OCI-LY7 (cell line): Measurements from ENCODE around the gene PQBP1. TPM values are rescaled to one million over a fixed set of nuclear protein-coding genes. Genes with fewer than 3 reads are reported as not detected.
"Not testable (repeated sequence)": the region's sequence is repeated elsewhere in the genome, so short reads cannot be mapped to it uniquely, and the experiment has no call there.

ENCODE experiments used
- BruUV-seq: library from RNA; stranded (reverse); fragments of 400-500 nt; replicated peaks from 2 replicates; lab custom pipeline; 2021; lab: Mats Ljungman, UMichigan
- CTCF ChIA-PET: fragments of 300-600 bp; sonication (Branson Sonifier 250); formaldehyde crosslinking; loops from one replicate; lab custom pipeline; 2022; ENCODE audit warnings: antibody characterized with exemption; ENCODE audit not compliant: unreplicated experiment; lab: Charles Lee
- POLR2A ChIA-PET: fragments of 300-600 bp; sonication (Branson Sonifier 250); formaldehyde crosslinking; loops from one replicate; lab custom pipeline; 2022; ENCODE audit warnings: antibody characterized with exemption; lab: Charles Lee
- DNase-seq: peaks from one replicate; pipeline ENCODE4 v3.0.0-alpha.2; 2015; ENCODE audit warnings: low spot score
- H2AFZ ChIP-seq: fragments of 200-600 bp; sonication (generic), shearing (Covaris generic); 2 replicates; pipeline ENCODE4 v1.6.1; 2014; ENCODE audit warnings: mild to moderate bottlenecking, antibody characterized with exemption, low read length, moderate library complexity
- H3K27ac ChIP-seq: fragments of 200-600 bp; sonication (generic); 2 replicates; pipeline ENCODE4 v1.5.1; 2014; ENCODE audit warnings: mixed run types, low read depth, mild to moderate bottlenecking, moderate library complexity, low read length, inconsistent platforms; ENCODE audit not compliant: poor library complexity, severe bottlenecking
- H3K36me3 ChIP-seq: fragments of 200-600 bp; sonication (generic); 2 replicates; pipeline ENCODE4 v1.6.1; 2014; ENCODE audit warnings: mild to moderate bottlenecking, antibody characterized with exemption, low read length, moderate library complexity, mixed read lengths; ENCODE audit not compliant: insufficient read depth
- H3K4me1 ChIP-seq: fragments of 200-600 bp; sonication (generic); 2 replicates; pipeline ENCODE4 v1.5.1; 2014; ENCODE audit warnings: mild to moderate bottlenecking, low read length; ENCODE audit not compliant: insufficient read depth, poor library complexity, severe bottlenecking
- H3K4me2 ChIP-seq: fragments of 200-600 bp; sonication (generic); 2 replicates; pipeline ENCODE4 v1.6.1; 2014; ENCODE audit warnings: mild to moderate bottlenecking, low read length
- H3K4me3 ChIP-seq: fragments of 200-600 bp; sonication (generic); 2 replicates; pipeline ENCODE4 v1.5.1; 2014; ENCODE audit warnings: mild to moderate bottlenecking, low read depth, low read length; ENCODE audit not compliant: poor library complexity, severe bottlenecking
- H3K79me2 ChIP-seq: fragments of 200-600 bp; sonication (generic); 2 replicates; pipeline ENCODE4 v1.6.1; 2016; ENCODE audit warnings: low read depth, mild to moderate bottlenecking, low read length, moderate library complexity, mixed read lengths; ENCODE audit not compliant: insufficient read depth
- H3K9me2 ChIP-seq: fragments of 200-600 bp; sonication (generic); 2 replicates; pipeline ENCODE4 v1.6.1; 2016; ENCODE audit warnings: mild to moderate bottlenecking, low read length, mixed read lengths; ENCODE audit not compliant: insufficient read depth
- H3K9me3 ChIP-seq: fragments of 200-600 bp; sonication (generic); 2 replicates; pipeline ENCODE4 v1.6.1; 2014; ENCODE audit warnings: mild to moderate bottlenecking, mixed run types, low read length, mixed read lengths
- H4K20me1 ChIP-seq: fragments of 200-600 bp; sonication (generic); 2 replicates; pipeline ENCODE4 v1.6.1; 2014; ENCODE audit warnings: mild to moderate bottlenecking, antibody characterized with exemption, low read length, moderate library complexity, mixed read lengths; ENCODE audit not compliant: insufficient read depth
- CTCF ChIP-seq: fragments of 200-600 bp; sonication (generic); conservative IDR thresholded peaks from 2 replicates; pipeline ENCODE4 v1.5.1; 2014; ENCODE audit warnings: mild to moderate bottlenecking, antibody characterized with exemption, low read length, moderate library complexity, mixed read lengths
- EZH2phosphoT487 ChIP-seq: fragments of 200-600 bp; sonication (generic); IDR thresholded peaks from 2 replicates; pipeline ENCODE4 v1.6.1; 2018; ENCODE audit warnings: low read depth, borderline replicate concordance, mild to moderate bottlenecking, mixed run types, antibody characterized with exemption, low read length, moderate library complexity, mixed read lengths
- intact Hi-C: fragments of 100-400 bp; cut with micrococcal nuclease; formaldehyde crosslinking; loops from one replicate; pipeline ENCODE4 v1.10.0; 2022; ENCODE audit not compliant: unreplicated experiment
- total RNA-seq, 2 experiments: library from RNA; depleted of rRNA in 1 of 2; stranded (reverse); fragments of >200 nt in 1 of 2; shearing (Covaris generic) in 1 of 2; gene quantifications; 2 replicates each; pipeline ENCODE4 v1.2.3, GENCODE V29; 2014 to 2022

The PQBP1 gene
- total RNA-seq, 2 experiments from 2014 or later = 72.7 to 93.0 TPM

DNA sequence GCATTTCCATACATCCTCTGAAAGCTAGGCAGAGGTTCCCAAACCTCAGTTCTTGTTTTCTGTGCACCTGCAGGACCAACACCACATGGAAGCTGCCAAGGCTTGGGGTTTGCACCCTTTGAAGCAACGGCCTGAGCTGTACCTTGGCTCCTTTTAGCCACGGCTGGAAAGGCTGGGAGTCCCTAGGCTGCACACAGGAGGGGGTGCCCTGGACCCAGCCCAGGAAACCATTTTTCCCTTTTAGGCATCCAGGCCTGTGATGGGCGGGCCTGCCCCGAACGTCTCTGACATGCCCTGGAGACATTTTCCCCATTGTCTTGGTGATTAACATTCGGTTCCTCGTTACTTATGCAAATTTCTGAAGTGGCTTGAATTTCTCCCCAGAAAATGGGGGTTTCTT lies 44.9 kb upstream of the PQBP1 start:
- no peak for DNase-seq
- Histone ChIP-seq H3K9me2 (no peaks in the 10 kb centered on the region), H3K36me3 (no peaks in the 10 kb centered on the region), H3K79me2 (no peaks in the 10 kb centered on the region), H3K4me1 (no peaks in the 10 kb centered on the region), H4K20me1 (no peaks in the 10 kb centered on the region), H3K27ac (no peak overlapping the region), H3K4me2 (no peak overlapping the region), H3K4me3 (no peak overlapping the region), H3K9me3 (no peaks in the 10 kb centered on the region), H2AFZ (no peak overlapping the region)
- intact Hi-C loops = no loop called here
- CTCF ChIA-PET = no interaction called here
- no peak for TF ChIP-seq CTCF
- no peak for TF ChIP-seq EZH2phosphoT487
- no TSS peak for BruUV-seq
- POLR2A ChIA-PET = no interaction called here

GRCh38 chrX:48853494-48853893 lies 44.2 kb upstream of the PQBP1 start:
- intact Hi-C loops, DNase-seq, H3K4me3 ChIP-seq, CTCF ChIA-PET, H2AFZ ChIP-seq, H3K9me2 ChIP-seq, H3K4me2 ChIP-seq, BruUV-seq, H4K20me1 ChIP-seq, H3K79me2 ChIP-seq, H3K9me3 ChIP-seq, H3K27ac ChIP-seq, H3K36me3 ChIP-seq, H3K4me1 ChIP-seq: not testable (repeated sequence)
- POLR2A ChIA-PET = interaction anchor here (0.6 kb wide), 1 partner anchor 200 kb away, joined by 5 read pairs; no protein-coding TSS in a partner anchor

GRCh38 chrX:48854121-48854804 lies 43.5 kb upstream of the PQBP1 start:
- H3K4me2 ChIP-seq, DNase-seq, H4K20me1 ChIP-seq, H3K9me2 ChIP-seq, H3K79me2 ChIP-seq, BruUV-seq, CTCF ChIA-PET, H3K9me3 ChIP-seq, intact Hi-C loops, H3K4me3 ChIP-seq, H2AFZ ChIP-seq, H3K36me3 ChIP-seq, H3K4me1 ChIP-seq, H3K27ac ChIP-seq: not testable (repeated sequence)
- POLR2A ChIA-PET = interaction anchor here (0.6 kb wide), 1 partner anchor 201 kb away, joined by 5 read pairs; no protein-coding TSS in a partner anchor
